Body of pancreas (tissue), 4 donors: ENCODE data around the gene FCHO1.

ENCODE experiments used
- CTCF ChIP-seq, 7 experiments: fragments of 450-650 bp in 4 of 7; fragments of 200-600 bp in 3 of 7; sonication (generic) in 3 of 7; IDR thresholded peaks; one replicate each; pipeline ENCODE4 v1.5.1; 2016 to 2019; ENCODE audit warnings: antibody characterized with exemption in 7 of 7
- POLR2A ChIP-seq, 3 donors: fragments of 450-650 bp; IDR thresholded peaks; one replicate each; pipeline ENCODE4 v1.6.1; 2016; ENCODE audit warnings: antibody characterized with exemption in 3 of 3, mild to moderate bottlenecking in 2 of 3

GRCh38 chr19:17755443-17755890 is 4.2 kb downstream of the FCHO1 start:
- no peak for TF ChIP-seq CTCF (IDR thresholded peaks at IDR 0.05)
- TF ChIP-seq POLR2A (IDR thresholded peaks at IDR 0.05): no peak
